ENCODE data around the gene CTAGE1. TPM values are rescaled to one million over a fixed set of nuclear protein-coding genes. Genes with fewer than 3 reads are reported as not detected.

The CTAGE1 gene
- total and polyA plus RNA-seq, 2 experiments from 2014 or later: not detected

DNA sequence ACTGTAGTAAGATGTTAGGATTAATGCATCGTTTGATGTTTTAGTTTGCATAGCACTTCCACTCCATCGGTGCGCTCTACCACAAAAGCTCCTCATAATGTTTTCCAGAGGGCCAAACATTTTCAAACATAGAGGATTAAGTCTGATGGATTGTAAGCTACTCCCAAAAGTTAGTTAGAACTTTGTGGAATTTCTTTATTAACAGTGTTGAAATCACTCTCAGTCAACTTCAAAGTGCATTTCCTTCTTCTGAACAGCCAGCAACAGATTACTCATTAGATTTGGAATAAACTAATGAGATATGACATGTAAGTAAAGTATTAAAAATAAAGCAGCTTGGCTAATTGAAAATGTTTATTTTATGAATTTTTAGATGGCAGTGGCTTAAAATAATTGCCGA lies 30.1 kb upstream of the CTAGE1 start:
- no peak for DNase-seq (ENCODE audit: low read depth in 1 of 2, low spot score in 1 of 2)
- TF ChIP-seq, protein P1, sequence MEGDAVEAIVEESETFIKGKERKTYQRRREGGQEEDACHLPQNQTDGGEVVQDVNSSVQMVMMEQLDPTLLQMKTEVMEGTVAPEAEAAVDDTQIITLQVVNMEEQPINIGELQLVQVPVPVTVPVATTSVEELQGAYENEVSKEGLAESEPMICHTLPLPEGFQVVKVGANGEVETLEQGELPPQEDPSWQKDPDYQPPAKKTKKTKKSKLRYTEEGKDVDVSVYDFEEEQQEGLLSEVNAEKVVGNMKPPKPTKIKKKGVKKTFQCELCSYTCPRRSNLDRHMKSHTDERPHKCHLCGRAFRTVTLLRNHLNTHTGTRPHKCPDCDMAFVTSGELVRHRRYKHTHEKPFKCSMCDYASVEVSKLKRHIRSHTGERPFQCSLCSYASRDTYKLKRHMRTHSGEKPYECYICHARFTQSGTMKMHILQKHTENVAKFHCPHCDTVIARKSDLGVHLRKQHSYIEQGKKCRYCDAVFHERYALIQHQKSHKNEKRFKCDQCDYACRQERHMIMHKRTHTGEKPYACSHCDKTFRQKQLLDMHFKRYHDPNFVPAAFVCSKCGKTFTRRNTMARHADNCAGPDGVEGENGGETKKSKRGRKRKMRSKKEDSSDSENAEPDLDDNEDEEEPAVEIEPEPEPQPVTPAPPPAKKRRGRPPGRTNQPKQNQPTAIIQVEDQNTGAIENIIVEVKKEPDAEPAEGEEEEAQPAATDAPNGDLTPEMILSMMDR (IDR thresholded peaks at IDR 0.05; ENCODE audit: low read depth, low read length): no peak
- H3K27ac ChIP-seq: no peak overlapping the region

DNA sequence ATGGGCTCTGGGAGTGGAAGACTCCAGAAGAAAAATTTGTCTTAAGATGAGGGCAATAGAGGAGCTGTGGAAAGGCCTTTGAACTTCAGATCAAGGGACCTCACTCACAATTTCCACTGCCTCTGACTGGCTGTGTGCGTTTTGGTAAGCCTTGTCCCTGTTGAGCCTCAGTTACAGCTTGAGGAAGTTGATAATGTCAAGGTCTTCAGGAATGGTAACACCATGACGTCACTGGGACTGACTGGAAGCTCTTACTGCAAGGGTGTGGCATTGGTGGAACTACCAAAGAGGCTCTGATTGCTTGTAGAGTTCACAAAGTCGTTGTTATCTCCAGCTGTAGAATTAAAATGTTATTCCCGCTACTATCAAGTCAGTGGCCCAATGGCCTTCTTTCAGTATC lies 29.2 kb upstream of the CTAGE1 start:
- no peak overlapping the region for H3K27ac ChIP-seq
- TF ChIP-seq, protein P1 (IDR thresholded peaks at IDR 0.05; ENCODE audit: low read depth, low read length): no peak

More for the DNA sequence above, 30.1 kb upstream of the CTAGE1 start:
- Histone ChIP-seq H3K36me3 (no peaks in the 10 kb centered on the region), H3K9me3 (ENCODE audit: low read depth) (no peaks in the 10 kb centered on the region), H3K4me3 (no peak overlapping the region), H3K27me3 (no peaks in the 10 kb centered on the region), H3K4me1 (ENCODE audit: low read depth) (peaks cover 1% of the 10 kb centered on the region)

DNA sequence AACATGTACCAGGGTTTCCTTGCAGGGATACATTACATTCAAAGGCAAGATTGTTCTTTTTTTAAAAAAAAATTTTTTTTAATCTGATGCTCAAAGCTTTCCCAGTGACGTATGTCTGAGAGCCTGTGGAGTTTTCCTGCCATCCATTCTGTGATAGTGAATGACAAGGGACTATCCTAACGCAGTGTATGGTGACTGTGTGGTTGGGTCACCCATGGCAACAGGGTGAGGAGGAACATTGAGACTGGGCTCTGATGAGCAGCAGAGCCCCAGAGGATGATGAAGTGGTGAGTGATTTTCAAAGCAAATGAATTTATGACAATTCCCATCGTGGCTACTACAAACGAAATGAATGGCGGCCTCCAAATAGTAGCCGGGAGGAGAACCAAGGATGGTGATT lies 28.6 kb upstream of the CTAGE1 start:
- no peaks in the 10 kb centered on the region for H3K27me3 ChIP-seq
- H3K36me3 ChIP-seq: no peaks in the 10 kb centered on the region
- TF ChIP-seq, protein P1 (IDR thresholded peaks at IDR 0.05; ENCODE audit: low read depth, low read length): no peak

More for the DNA sequence above, 29.2 kb upstream of the CTAGE1 start:
- DNase-seq (ENCODE audit: low read depth in 1 of 2, low spot score in 1 of 2): no peak
- Histone ChIP-seq H3K36me3 (no peaks in the 10 kb centered on the region), H3K4me1 (ENCODE audit: low read depth) (no peaks in the 10 kb centered on the region), H3K4me3 (no peak overlapping the region), H3K27me3 (no peaks in the 10 kb centered on the region), H3K9me3 (ENCODE audit: low read depth) (no peaks in the 10 kb centered on the region)

DNA sequence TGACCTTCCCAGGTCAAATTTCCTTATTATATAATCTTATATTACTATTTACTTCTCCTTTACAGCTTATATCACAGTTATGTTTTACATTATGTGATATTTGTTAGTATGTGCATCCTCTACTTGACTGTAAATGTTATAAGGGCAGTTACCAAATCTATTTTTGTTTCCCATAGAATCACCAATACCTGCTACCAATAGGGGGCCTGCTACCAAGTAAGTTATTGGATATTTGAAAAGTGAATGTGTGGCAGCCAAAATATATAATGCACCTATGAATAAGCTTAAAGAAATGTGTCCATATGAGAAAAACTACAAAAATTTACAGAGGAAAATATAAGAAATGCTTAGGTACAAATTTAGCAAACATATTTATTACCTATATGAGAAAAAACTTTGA lies 23.9 kb upstream of the CTAGE1 start:
- Histone ChIP-seq H3K27ac (no peak overlapping the region), H3K4me1 (ENCODE audit: low read depth) (no peaks in the 10 kb centered on the region), H3K36me3 (no peaks in the 10 kb centered on the region), H3K4me3 (no peak overlapping the region), H3K9me3 (ENCODE audit: low read depth) (no peaks in the 10 kb centered on the region), H3K27me3 (no peaks in the 10 kb centered on the region)
- DNase-seq (ENCODE audit: low read depth in 1 of 2, low spot score in 1 of 2): no peak
- TF ChIP-seq, protein P1 (IDR thresholded peaks at IDR 0.05; ENCODE audit: low read depth, low read length): no peak

More for the DNA sequence above, 28.6 kb upstream of the CTAGE1 start:
- H3K4me1 ChIP-seq (ENCODE audit: low read depth): no peaks in the 10 kb centered on the region
- no peaks in the 10 kb centered on the region for H3K9me3 ChIP-seq (ENCODE audit: low read depth)
- DNase-seq (ENCODE audit: low read depth in 1 of 2, low spot score in 1 of 2): no peak
- no peak overlapping the region for H3K4me3 ChIP-seq
- no peak overlapping the region for H3K27ac ChIP-seq

DNA sequence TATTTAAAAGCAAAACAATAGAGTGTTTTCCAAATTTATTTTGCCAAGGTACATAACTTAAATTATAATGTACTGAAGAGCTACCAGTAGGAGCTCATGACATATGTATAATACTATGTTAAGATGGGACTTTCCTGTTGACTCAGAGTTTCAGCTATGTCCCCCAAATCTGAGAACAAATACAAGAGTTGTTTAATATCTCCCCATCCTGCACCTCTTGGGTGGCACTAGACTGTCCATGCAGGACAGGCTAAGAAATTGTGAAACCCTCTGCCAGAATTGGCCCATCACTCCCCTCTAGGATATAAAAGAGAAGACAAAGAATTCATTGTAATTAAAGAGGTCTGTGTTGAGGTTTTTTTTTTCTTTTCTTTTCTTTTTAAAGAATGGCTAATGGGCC lies 21.7 kb upstream of the CTAGE1 start:
- Histone ChIP-seq H3K9me3 (ENCODE audit: low read depth) (no peaks in the 10 kb centered on the region), H3K27me3 (no peaks in the 10 kb centered on the region), H3K4me3 (no peak overlapping the region), H3K27ac (no peak overlapping the region), H3K36me3 (no peaks in the 10 kb centered on the region), H3K4me1 (ENCODE audit: low read depth) (no peaks in the 10 kb centered on the region)
- TF ChIP-seq, protein P1 (IDR thresholded peaks at IDR 0.05; ENCODE audit: low read depth, low read length): no peak
- peak in 1 of 2 donors; percentile 56 for DNase-seq (ENCODE audit: low read depth in 1 of 2, low spot score in 1 of 2)

DNA sequence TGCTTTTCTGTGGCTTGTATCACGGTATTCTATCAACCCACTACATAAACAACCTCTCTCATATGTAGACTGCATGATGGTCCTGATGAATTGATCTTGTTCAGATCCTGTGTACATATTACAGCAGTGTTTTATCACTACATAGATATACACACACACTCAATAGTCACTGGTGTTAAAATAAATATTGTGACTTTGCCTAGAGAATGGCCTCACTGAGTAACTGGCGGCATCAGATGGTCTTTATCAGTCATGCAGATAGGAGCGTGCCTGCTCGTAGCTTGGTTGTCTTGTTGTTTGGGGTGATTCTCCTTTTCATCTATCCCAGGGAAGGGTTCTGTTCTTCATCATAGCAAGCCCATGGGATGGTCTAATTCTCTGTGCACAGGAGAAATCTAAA lies 18.4 kb upstream of the CTAGE1 start:
- H3K27me3 ChIP-seq: no peaks in the 10 kb centered on the region
- no peak for DNase-seq (ENCODE audit: low read depth in 1 of 2, low spot score in 1 of 2)
- H3K27ac ChIP-seq: no peak overlapping the region
- no peak overlapping the region for H3K4me3 ChIP-seq
- H3K36me3 ChIP-seq: no peaks in the 10 kb centered on the region
- no peaks in the 10 kb centered on the region for H3K4me1 ChIP-seq (ENCODE audit: low read depth)
- TF ChIP-seq, protein P1 (IDR thresholded peaks at IDR 0.05; ENCODE audit: low read depth, low read length): no peak
- H3K9me3 ChIP-seq (ENCODE audit: low read depth): no peaks in the 10 kb centered on the region
